Calu3 (cell line): ENCODE measurements around the gene ZFR. TPM values are rescaled to one million over a fixed set of nuclear protein-coding genes. Genes with fewer than 3 reads are reported as not detected.

Experiments used
- BruUV-seq: library from RNA; stranded (reverse); fragments of 400-500 nt; replicated peaks from 2 replicates; lab custom pipeline; 2021; lab: Mats Ljungman, UMichigan
- CTCF ChIA-PET: fragments of 300-600 bp; sonication (Branson Sonifier 250); formaldehyde crosslinking; loops from one replicate; lab custom pipeline; 2022; ENCODE audit warnings: antibody characterized with exemption; lab: Charles Lee
- DNase-seq: peaks from one replicate; pipeline ENCODE4 v3.0.0; 2022
- H3K27ac Mint-ChIP-seq: one replicate; pipeline ENCODE4 v1.8.0; 2022; ENCODE audit warnings: mixed read lengths; ENCODE audit not compliant: unreplicated experiment
- H3K27me3 Mint-ChIP-seq: one replicate; pipeline ENCODE4 v1.8.0; 2022; ENCODE audit warnings: mixed read lengths; ENCODE audit not compliant: unreplicated experiment
- H3K36me3 Mint-ChIP-seq: one replicate; pipeline ENCODE4 v1.8.0; 2022; ENCODE audit warnings: mild to moderate bottlenecking, moderate library complexity, mixed read lengths; ENCODE audit not compliant: insufficient read depth, unreplicated experiment
- H3K4me1 Mint-ChIP-seq: one replicate; pipeline ENCODE4 v1.8.0; 2022; ENCODE audit warnings: mild to moderate bottlenecking, low read depth, mixed read lengths; ENCODE audit not compliant: unreplicated experiment
- H3K4me3 Mint-ChIP-seq: one replicate; pipeline ENCODE4 v1.8.0; 2022; ENCODE audit warnings: mild to moderate bottlenecking, low read depth, moderate library complexity, mixed read lengths; ENCODE audit not compliant: unreplicated experiment
- H3K9me3 Mint-ChIP-seq: one replicate; pipeline ENCODE4 v1.8.0; 2022; ENCODE audit warnings: low read depth, mixed read lengths; ENCODE audit not compliant: unreplicated experiment
- intact Hi-C: fragments of 100-400 bp; cut with micrococcal nuclease; formaldehyde crosslinking; loops from one replicate; pipeline ENCODE4 v1.10.0; 2022; ENCODE audit not compliant: unreplicated experiment
- total RNA-seq: library from RNA; stranded (reverse); gene quantifications from 2 replicates; pipeline ENCODE4 v1.2.3, GENCODE V29; 2022
- TF ChIP-seq, protein P1 (sequence below): fragments of 200-600 bp; IDR thresholded peaks from one replicate; pipeline ENCODE4 v1.8.0; 2022; ENCODE audit warnings: antibody characterized with exemption; ENCODE audit not compliant: unreplicated experiment

ZFR gene
- total RNA-seq, 1 experiment from 2014 or later: 63.4 TPM

DNA sequence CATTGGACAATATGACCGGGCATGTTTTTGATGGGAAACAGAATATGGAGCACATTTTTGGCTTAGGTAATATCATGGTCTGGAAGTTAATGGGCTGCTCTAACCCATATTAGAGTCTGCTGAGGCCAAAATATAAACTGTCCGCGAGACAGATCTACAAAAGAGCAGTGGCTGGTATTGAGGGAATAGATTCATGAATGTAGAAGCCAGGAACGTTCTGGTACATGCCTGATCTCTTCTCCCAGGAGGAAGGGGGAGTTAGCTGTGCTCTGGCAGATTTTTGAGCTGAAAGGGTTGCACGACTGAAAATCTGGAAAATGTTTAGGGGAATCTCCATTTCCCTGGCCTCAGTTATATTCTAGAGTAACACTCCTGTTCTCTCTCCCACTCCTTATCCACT is 42.9 kb upstream of the ZFR start:
- no peak for DNase-seq
- no TSS peak for BruUV-seq
- Mint-ChIP-seq H3K4me1 (no peaks in the 10 kb centered on the region), H3K36me3 (no peaks in the 10 kb centered on the region), H3K27me3 (no peaks in the 10 kb centered on the region), H3K9me3 (no peaks in the 10 kb centered on the region), H3K4me3 (no peak overlapping the region), H3K27ac (no peak overlapping the region)
- intact Hi-C loops: no loop called here
- CTCF ChIA-PET: interaction anchor here (1.1 kb wide), 1 partner anchor 103 kb away, joined by 7 read pairs; no protein-coding TSS in a partner anchor
- TF ChIP-seq, protein P1, sequence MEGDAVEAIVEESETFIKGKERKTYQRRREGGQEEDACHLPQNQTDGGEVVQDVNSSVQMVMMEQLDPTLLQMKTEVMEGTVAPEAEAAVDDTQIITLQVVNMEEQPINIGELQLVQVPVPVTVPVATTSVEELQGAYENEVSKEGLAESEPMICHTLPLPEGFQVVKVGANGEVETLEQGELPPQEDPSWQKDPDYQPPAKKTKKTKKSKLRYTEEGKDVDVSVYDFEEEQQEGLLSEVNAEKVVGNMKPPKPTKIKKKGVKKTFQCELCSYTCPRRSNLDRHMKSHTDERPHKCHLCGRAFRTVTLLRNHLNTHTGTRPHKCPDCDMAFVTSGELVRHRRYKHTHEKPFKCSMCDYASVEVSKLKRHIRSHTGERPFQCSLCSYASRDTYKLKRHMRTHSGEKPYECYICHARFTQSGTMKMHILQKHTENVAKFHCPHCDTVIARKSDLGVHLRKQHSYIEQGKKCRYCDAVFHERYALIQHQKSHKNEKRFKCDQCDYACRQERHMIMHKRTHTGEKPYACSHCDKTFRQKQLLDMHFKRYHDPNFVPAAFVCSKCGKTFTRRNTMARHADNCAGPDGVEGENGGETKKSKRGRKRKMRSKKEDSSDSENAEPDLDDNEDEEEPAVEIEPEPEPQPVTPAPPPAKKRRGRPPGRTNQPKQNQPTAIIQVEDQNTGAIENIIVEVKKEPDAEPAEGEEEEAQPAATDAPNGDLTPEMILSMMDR: no peak

- Mint-ChIP-seq H3K9me3 (no peaks in the 10 kb centered on the region), H3K4me3 (no peak overlapping the region), H3K4me1 (no peaks in the 10 kb centered on the region), H3K27ac (no peak overlapping the region), H3K27me3 (no peaks in the 10 kb centered on the region), H3K36me3 (no peaks in the 10 kb centered on the region)
- intact Hi-C loops: no loop called here
- no TSS peak for BruUV-seq
- TF ChIP-seq, protein P1: no peak
- DNase-seq: no peak
- CTCF ChIA-PET: interaction anchor here (1.1 kb wide), 1 partner anchor 103 kb away, joined by 7 read pairs; no protein-coding TSS in a partner anchor
Observed at GRCh38 chr5:32487008-32487407, 42.5 kb upstream of the ZFR start.

- no TSS peak for BruUV-seq
- H3K36me3 Mint-ChIP-seq: no peaks in the 10 kb centered on the region
- H3K9me3 Mint-ChIP-seq: no peaks in the 10 kb centered on the region
- DNase-seq: no peak
- H3K4me1 Mint-ChIP-seq: no peaks in the 10 kb centered on the region
- no peaks in the 10 kb centered on the region for H3K27me3 Mint-ChIP-seq
- CTCF ChIA-PET: no interaction called here
- intact Hi-C loops: no loop called here
- H3K4me3 Mint-ChIP-seq: no peak overlapping the region
- no peak overlapping the region for H3K27ac Mint-ChIP-seq
- TF ChIP-seq, protein P1: no peak
Observed at GRCh38 chr5:32482193-32482592, 37.7 kb upstream of the ZFR start.

DNA sequence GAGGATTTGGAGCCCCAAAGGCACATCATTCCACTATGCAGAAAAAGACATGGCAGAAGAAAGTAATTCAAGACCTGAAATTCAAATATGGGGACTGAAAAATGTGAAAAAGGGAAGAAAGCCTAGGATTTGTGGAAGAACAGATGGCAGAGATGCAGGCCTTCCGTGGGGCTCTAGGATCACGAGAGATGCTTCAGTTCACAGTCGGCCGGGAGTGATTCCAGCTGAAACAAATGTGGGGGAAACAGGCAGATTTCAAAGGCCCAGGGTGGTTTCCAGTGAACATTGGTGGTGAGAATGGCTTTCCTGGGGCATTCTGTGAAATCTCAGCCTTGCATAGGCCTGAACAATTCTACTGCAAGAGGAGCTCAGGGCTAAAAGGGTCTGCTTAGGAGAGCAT is 34.6 kb upstream of the ZFR start:
- Mint-ChIP-seq H3K4me1 (no peaks in the 10 kb centered on the region), H3K4me3 (no peak overlapping the region), H3K27ac (no peak overlapping the region), H3K27me3 (no peaks in the 10 kb centered on the region), H3K9me3 (no peaks in the 10 kb centered on the region), H3K36me3 (no peaks in the 10 kb centered on the region)
- intact Hi-C loops: no loop called here
- DNase-seq: no peak
- CTCF ChIA-PET: interaction anchor here (0.7 kb wide), 1 partner anchor 111 kb away, joined by 3 read pairs; no protein-coding TSS in a partner anchor
- BruUV-seq: no TSS peak
- TF ChIP-seq, protein P1: no peak
